NCI-H1048 (cell line): ENCODE measurements around the gene R3HDM2.
A peak's percentile ranks its signal among the peaks of the same experiment; 100 is the strongest.

Experiments
- DNase-seq: peaks from one replicate; lab custom pipeline; 2025; lab: John Stamatoyannopoulos, UW

The R3HDM2 gene

DNA sequence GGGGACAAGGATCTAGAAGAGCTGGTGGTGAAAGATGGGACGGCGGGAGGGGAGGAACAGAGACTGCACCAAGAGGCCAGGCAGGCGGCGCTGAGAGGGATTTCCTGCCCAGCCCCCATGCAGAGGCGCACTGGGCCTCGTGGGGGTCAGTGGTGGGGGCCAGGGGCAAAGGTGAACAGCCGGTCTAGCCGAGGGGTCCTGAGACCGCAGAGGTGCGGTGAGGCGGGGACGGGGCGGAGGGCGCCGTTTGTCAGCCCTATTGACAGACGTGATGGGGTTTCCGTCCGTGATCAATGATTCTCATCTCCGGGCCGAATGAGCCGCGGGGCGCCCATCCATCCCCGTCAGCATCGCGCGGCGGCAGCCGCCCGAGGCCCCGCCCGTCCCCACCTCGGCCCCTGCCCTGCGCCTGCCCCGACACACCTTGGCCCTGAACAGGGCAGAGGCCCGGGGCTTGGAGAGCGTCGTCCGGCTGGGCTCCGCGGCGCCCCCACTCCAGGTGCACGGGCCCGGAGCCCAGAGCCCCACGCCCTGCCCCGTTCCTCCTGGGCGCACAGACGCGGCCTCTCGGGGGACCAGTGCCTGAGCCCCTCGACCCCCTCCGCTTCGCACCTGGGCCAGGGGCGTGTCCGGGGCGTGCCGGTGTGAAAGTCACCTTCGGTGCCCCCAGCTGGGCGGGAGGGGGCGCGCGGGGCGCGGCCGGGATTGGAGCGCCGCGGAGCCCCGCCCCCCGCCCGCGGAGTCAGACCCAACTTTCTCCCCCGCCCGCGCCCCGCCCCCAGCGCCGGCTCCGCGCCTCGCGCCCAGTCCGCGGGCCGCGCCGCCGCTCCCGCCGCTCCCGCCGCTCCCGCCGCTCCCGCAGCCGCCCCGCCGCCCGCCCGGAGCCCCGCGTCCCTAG, 214.6 kb downstream of the R3HDM2 start, which contains the start of gene NXPH4:
TSS of gene NXPH4 (plus strand) at position 781 of the 898 bp plus-strand sequence. CDS start 176 bp downstream, outside the sequence.
- peak; percentile 52 for DNase-seq

- no peak for DNase-seq
Observed at GRCh38 chr12:57215668-57216013, 215.2 kb downstream of the R3HDM2 start.

GRCh38 chr12:57215065-57215464, 215.8 kb downstream of the R3HDM2 start:
- no peak for DNase-seq

DNA sequence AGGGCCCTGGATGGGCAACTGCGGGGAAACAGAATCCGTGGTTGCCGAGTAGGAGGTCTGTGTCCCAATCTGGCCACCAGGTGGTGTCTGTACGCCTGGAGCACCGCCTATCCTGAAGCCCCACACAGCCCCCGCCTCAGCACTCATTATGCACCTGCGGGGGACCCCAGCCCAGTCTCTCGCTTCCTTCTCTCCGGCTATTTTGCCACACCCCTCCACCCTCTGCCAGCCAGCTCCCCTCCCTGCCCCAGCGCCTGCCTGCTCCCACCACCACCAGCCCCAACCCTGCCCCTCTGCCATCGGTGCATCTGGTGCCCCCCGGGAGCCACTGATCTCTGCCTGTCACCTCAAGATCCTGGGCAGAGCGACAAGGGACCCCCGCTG, 216.5 kb downstream of the R3HDM2 start:
- no peak for DNase-seq

DNA sequence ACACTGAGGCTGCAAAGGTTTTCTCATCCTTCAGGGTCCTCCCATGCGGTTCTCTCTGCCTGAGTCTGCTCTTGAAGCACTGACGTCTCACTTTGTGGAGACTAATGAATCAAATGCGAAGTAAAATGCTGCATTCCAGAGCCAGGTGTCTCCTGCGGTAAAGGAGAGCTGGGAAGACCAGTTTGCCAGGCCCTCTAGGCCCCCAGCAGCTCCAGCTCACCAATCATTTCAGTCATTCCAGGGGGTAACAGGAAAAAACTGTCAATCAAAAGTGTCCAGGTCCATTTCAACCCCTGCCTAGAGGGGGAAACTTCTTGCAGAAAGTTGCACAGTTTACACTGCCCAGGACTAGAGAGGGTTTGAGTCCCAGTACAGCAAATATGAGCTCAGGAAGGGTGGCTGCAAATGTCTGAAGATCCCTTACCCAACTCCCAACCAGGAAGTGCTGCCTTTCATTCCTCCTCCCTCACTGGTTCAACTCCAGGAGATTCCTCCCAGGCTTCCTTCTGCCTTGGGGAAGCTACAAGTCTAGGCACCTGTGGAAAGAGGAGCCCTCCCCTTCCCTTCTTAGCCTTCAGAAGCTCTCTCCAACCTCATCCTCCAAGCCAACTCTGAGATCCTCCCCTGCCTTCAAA, 217.0 kb downstream of the R3HDM2 start:
- DNase-seq: no peak

DNA sequence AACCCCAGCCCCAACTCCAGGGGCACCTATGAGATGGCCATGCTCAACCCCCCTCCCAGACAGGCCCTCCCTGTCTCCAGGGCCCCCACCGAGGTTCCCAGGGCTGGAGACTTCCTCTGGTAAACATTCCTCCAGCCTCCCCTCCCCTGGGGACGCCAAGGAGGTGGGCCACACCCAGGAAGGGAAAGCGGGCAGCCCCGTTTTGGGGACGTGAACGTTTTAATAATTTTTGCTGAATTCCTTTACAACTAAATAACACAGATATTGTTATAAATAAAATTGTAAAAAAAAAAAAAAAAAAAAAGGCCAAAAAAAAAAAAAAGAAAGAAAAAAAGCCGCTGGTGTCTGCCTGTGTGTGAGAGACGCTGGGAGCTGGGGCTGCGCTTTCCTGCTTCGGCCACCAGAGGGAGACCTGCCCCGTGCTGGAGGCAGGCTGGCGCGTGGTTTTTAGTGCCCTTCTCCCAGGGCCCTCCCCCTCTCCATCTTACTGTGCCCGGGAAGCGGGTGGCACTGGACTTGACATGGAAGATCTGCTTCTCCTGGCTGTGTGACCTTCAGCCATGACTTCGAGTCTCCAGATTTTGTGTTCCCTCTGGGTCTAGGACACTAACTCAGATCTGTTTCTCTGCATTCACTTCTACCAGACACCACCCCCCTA, 217.7 kb downstream of the R3HDM2 start:
- DNase-seq: peak; percentile 74

- no peak for DNase-seq
Observed at GRCh38 chr12:57212701-57213057, 218.2 kb downstream of the R3HDM2 start.

DNA sequence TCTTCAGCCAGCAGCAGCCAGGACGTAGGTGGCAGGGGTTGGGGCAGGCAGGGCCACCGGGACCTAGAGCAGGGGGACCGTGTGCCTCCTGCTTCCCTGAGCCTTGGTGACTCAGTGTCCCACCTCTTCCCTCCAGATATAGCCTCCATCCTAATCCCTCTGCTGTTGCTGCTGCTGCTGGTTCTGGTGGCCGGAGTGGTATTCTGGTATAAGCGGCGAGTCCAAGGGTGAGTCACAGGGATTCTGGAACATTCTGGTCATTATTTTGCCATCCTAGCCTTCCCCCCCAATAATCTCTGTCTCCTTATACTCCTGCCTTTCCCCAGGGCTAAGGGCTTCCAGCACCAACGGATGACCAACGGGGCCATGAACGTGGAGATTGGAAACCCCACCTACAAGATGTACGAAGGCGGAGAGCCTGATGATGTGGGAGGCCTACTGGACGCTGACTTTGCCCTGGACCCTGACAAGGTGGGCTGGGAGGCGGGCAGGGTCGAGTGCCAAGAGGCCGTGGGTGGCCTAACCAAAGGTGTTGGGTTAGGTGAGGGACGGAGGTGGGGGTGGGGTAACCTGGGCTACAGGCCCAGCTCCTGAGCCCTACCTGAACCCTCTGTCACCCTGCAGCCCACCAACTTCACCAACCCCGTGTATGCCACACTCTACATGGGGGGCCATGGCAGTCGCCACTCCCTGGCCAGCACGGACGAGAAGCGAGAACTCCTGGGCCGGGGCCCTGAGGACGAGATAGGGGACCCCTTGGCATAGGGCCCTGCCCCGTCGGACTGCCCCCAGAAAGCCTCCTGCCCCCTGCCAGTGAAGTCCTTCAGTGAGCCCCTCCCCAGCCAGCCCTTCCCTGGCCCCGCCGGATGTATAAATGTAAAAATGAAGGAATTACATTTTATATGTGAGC, 218.8 kb downstream of the R3HDM2 start:
- DNase-seq: no peak

DNA sequence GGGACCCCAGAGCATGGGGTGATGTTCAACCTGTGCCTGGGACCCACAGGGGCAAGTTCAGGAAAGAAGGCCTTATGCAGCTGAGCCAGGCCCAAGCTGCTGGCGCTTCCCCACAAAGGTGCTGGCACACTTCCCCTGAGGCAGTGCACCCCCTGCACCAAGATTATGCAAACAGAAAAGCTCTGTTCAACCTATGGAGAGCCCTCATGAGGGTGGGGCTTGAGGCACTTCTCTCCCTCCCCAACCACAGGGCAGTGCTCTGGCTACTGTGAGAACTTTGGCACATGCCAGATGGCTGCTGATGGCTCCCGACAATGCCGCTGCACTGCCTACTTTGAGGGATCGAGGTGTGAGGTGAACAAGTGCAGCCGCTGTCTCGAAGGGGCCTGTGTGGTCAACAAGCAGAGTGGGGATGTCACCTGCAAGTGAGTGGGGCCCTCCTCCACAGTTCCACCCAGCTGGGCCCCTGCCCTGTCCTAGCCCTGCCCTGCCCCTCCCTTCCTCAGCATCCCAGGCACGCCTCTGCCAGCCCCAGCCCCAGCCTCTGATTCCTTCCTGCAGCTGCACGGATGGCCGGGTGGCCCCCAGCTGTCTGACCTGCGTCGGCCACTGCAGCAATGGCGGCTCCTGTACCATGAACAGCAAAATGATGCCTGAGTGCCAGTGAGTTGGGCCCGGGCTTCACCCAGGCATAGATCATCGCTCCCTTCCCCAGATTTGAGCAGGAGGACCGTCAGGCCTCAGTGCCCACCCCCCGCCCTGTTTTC, 219.7 kb downstream of the R3HDM2 start:
- DNase-seq: no peak

DNA sequence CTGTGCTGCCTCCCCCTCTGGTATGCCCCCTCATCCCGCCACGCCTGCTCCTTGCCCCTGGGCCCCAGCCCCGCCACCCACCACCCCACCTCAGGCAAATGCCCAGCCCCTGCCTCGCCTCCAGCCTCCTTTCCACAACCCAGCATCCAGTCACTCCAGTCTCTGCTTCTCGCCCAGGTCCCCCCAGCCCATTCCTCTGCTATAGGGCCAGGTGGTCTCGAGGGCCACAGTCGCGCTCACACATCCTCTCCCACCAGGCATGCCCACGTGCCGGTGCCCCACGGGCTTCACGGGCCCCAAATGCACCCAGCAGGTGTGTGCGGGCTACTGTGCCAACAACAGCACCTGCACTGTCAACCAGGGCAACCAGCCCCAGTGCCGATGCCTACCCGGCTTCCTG, 220.4 kb downstream of the R3HDM2 start:
- DNase-seq: no peak

- DNase-seq: no peak
Observed at GRCh38 chr12:57209916-57210315, 220.9 kb downstream of the R3HDM2 start.

GRCh38 chr12:57208631-57209282, 222.1 kb downstream of the R3HDM2 start:
- DNase-seq: no peak

DNA sequence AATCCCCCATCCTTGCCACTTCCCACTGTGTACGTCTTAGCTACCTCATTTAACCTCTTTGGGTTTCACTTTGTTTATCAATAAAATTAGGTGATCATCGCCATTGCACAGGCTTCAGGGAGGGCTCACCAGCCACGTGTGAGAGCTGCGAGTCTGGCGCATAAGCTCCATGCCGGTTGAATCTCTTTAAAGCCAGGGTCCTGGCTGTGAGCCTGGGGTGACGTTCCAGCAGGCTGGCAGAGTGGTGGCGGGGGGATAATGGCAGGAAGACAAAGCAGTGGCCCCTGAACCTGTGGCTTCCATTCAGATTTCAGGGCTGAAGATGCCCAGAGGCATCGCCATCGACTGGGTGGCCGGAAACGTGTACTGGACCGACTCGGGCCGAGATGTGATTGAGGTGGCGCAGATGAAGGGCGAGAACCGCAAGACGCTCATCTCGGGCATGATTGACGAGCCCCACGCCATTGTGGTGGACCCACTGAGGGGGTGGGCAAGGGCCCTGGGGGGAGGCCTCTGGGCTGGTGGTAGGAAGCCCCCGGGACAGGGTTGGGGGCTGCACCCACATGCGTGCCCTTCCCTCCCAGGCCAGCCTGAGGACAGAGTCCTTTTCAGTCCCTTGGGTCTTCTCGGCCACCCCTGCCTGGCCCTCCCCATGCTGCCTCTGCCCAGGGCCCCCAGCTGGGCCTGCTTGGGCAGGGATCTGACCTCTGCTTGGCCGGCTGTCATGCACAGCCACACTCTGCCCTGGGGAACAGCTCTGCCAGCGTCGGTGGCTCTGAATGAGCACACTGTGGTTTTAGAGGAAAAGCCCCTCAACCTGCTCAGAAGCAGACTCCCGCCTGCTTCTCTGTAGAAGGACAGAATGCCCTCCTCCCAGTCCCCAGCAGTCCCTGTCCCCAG, 222.9 kb downstream of the R3HDM2 start:
- DNase-seq: no peak

- no peak for DNase-seq
Observed at GRCh38 chr12:57205931-57206330, 224.9 kb downstream of the R3HDM2 start.

- no peak for DNase-seq
Observed at GRCh38 chr12:57205186-57205585, 225.7 kb downstream of the R3HDM2 start.

GRCh38 chr12:57204454-57204853, 226.4 kb downstream of the R3HDM2 start:
- DNase-seq: no peak

DNA sequence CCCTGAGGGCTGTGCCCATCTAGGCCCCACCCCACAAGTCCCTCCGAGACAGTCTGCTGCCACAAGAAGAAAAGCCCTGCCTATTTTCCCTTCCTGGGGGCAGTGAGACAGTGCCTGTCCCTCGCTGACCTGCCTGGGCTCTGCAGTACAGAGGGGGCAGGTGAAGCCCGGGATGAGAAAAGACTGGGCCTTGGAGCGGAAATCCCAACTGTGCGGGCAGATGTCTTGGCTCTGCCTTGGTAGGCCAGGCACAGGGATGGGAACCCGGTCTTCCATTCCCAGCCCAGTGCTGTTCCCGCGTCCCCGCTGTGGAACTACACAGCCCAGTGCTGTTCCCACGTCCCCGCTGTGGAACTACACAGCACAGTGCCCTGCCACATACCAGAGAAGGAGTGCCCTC, 227.1 kb downstream of the R3HDM2 start:
- no peak for DNase-seq
